GM12865 (cell line): ENCODE results near the gene RGP1.

Experiments used
- DNase-seq: peaks from one replicate; pipeline ENCODE4 v3.0.0; 2010; ENCODE audit warnings: low read depth
- H3K4me3 ChIP-seq: 2 replicates; pipeline ENCODE4 v1.5.1; 2011; ENCODE audit warnings: mild to moderate bottlenecking, low read depth, low read length, control low read depth
- TF ChIP-seq, protein P1 (sequence below): IDR thresholded peaks from 2 replicates; pipeline ENCODE4 v1.5.1; 2011; ENCODE audit warnings: low read length, control low read depth, low read depth, inconsistent platforms; ENCODE audit not compliant: insufficient read depth; ENCODE audit errors: missing control alignments

RGP1 gene

DNA sequence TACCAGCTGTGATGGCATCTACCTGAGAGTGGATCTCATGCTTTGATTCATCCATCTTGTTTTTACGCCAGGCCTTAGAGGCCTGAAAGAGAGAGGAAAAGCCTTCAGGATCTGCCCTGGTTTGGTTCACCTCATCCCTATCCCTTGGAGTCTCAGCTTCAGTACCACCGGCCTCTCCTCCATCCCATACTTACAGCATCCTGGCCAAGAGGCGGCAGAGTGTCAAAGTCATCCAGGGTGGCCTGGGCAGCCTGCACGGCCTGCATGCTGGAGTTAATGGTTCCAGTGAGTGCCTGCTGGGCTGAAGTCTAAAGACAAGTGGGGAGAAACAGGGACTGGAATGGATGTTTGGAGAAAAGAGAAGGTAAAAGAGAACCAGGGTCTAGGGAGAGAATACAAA lies 29.5 kb upstream of the RGP1 start:
- TF ChIP-seq, protein P1, sequence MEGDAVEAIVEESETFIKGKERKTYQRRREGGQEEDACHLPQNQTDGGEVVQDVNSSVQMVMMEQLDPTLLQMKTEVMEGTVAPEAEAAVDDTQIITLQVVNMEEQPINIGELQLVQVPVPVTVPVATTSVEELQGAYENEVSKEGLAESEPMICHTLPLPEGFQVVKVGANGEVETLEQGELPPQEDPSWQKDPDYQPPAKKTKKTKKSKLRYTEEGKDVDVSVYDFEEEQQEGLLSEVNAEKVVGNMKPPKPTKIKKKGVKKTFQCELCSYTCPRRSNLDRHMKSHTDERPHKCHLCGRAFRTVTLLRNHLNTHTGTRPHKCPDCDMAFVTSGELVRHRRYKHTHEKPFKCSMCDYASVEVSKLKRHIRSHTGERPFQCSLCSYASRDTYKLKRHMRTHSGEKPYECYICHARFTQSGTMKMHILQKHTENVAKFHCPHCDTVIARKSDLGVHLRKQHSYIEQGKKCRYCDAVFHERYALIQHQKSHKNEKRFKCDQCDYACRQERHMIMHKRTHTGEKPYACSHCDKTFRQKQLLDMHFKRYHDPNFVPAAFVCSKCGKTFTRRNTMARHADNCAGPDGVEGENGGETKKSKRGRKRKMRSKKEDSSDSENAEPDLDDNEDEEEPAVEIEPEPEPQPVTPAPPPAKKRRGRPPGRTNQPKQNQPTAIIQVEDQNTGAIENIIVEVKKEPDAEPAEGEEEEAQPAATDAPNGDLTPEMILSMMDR = no peak
- no peak overlapping the region for H3K4me3 ChIP-seq
- DNase-seq = no peak

- TF ChIP-seq, protein P1 = no peak
- no peak overlapping the region for H3K4me3 ChIP-seq
- no peak for DNase-seq
These were observed 25.7 kb upstream of the RGP1 start for GRCh38 chr9:35723426-35723825.

GRCh38 chr9:35723908-35724307 lies 25.2 kb upstream of the RGP1 start:
- no peak for DNase-seq
- TF ChIP-seq, protein P1 = no peak
- H3K4me3 ChIP-seq = no peak overlapping the region

GRCh38 chr9:35725362-35725761 lies 23.7 kb upstream of the RGP1 start:
- no peak overlapping the region for H3K4me3 ChIP-seq
- TF ChIP-seq, protein P1 = no peak
- no peak for DNase-seq

DNA sequence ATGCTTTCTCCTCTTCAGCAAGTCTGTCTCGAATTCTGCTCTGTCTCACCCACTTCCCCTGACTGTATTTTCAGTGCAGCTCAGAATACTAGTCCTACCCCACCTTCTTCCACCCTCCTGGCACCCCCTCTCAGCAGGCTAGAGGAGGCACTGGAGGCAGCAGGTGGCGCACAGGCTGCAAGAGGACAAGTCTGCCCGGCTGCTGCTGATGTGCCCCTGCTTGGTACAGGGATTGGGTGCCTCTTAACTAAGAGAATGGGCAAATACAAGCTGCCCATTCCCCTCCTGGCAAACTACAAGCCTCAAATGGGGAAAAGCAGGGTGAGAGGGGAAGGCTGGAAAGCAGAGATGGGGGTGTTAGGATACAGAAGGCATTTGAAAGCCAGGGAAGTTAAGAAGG lies 22.2 kb upstream of the RGP1 start:
- DNase-seq = peak; percentile 78
- TF ChIP-seq, protein P1 = peak; percentile 29
- H3K4me3 ChIP-seq = no peak overlapping the region

DNA sequence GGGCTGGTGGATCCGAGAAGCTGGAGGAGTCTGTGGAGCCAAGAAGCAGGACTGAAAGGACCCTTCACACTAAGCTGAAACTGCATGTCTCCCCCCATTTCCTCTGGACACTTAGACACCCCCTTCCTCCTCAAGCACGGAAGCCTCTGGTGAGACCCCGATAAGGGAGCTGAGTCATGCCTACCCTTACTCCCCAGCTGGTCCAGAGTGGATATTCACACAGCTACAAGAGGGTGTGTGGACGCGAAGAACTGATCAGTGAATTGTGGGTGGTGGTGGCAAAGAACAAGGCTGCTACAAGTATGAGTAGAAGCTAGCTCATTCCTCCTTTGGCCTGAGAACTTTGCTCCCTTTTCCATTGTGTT lies 21.4 kb upstream of the RGP1 start:
- TF ChIP-seq, protein P1 = no peak
- H3K4me3 ChIP-seq = peak overlapping the region; percentile 67
- peak; percentile 18 for DNase-seq
